ENCODE data around the gene EBLN1.

Gene EBLN1

DNA sequence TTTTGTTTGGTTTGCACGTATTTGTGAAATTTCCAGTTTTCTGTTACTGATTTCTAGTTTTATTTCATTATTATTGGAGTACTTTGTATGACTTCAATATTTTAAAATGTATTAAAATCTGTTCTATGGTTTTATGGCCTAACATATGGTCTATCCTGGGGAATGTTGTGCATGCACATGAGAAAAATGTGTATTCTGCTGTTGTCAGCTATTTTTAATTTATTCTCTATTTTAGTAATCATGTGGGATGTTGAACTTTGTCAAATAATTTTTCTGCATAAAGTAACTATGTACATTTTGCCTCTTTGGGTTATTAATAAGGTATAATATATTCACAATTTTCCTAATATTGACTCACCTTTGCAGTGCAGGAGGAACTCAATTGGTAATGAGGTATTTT lies 46.7 kb downstream of the EBLN1 start:
- Histone ChIP-seq H3K27ac (ENCODE audit: low read length, poor library complexity, severe bottlenecking) (no peak overlapping the region), H3K14ac (ENCODE audit: low read length in 2 of 2) (no peak overlapping the region), H2BK12ac (ENCODE audit: low read length in 2 of 2) (no peak overlapping the region), H3K36me3 (ENCODE audit: control insufficient read depth in 1 of 2, insufficient read depth in 2 of 2, low read depth in 1 of 2, low read length in 2 of 2) (no peaks in the 10 kb centered on the region), H3K9me3 (ENCODE audit: control insufficient read depth, low read length) (peaks cover 9% of the 10 kb centered on the region), H3K23ac (ENCODE audit: low read length in 2 of 2) (no peak overlapping the region), H3K9ac (ENCODE audit: low read length) (no peak overlapping the region), H3K4me3 (ENCODE audit: insufficient read depth in 1 of 2, low read depth in 1 of 2, low read length in 2 of 2) (no peak overlapping the region), H3K79me1 (replicated peaks; ENCODE audit: low read length, poor library complexity, severe bottlenecking) (no peaks in the 10 kb centered on the region), H3K4me1 (ENCODE audit: control insufficient read depth, insufficient read depth, low read depth, low read length) (no peaks in the 10 kb centered on the region), H3K27me3 (ENCODE audit: control insufficient read depth in 1 of 2, insufficient read depth in 1 of 2, low read length in 2 of 2) (no peaks in the 10 kb centered on the region), H2AFZ (ENCODE audit: low read depth, low read length) (no peak overlapping the region), H4K8ac (ENCODE audit: low read length) (no peak overlapping the region), H4K91ac (ENCODE audit: low read length) (no peak overlapping the region), H3K4me2 (ENCODE audit: low read length, poor library complexity, severe bottlenecking) (no peak overlapping the region), H3K4ac (ENCODE audit: low read depth in 1 of 2, low read length in 2 of 2) (no peak overlapping the region), H2BK120ac (ENCODE audit: low read depth, low read length) (no peak overlapping the region), H2BK5ac (ENCODE audit: low read depth, low read length, poor library complexity, severe bottlenecking) (no peak overlapping the region), H3K18ac (ENCODE audit: low read depth in 1 of 2, low read length in 2 of 2) (no peak overlapping the region), H2AK5ac (ENCODE audit: low read length, severe bottlenecking) (no peak overlapping the region), H2BK15ac (ENCODE audit: low read depth, poor library complexity, severe bottlenecking) (no peak overlapping the region)
- no peak for DNase-seq
- no CpG with 5 or more reads among the region's 1 CpG for WGBS

GRCh38 chr10:22170582-22170981 lies 47.2 kb downstream of the EBLN1 start:
- no peak overlapping the region for H3K23ac ChIP-seq (ENCODE audit: low read length in 2 of 2)
- no peak overlapping the region for H3K18ac ChIP-seq (ENCODE audit: low read depth in 1 of 2, low read length in 2 of 2)
- H3K27me3 ChIP-seq (ENCODE audit: control insufficient read depth in 1 of 2, insufficient read depth in 1 of 2, low read length in 2 of 2): no peaks in the 10 kb centered on the region
- no peak overlapping the region for H3K4me2 ChIP-seq (ENCODE audit: low read length, poor library complexity, severe bottlenecking)
- H2BK120ac ChIP-seq (ENCODE audit: low read depth, low read length): no peak overlapping the region
- H3K9me3 ChIP-seq (ENCODE audit: control insufficient read depth, low read length): peaks cover 9% of the 10 kb centered on the region
- no peaks in the 10 kb centered on the region for H3K4me1 ChIP-seq (ENCODE audit: control insufficient read depth, insufficient read depth, low read depth, low read length)
- H2AK5ac ChIP-seq (ENCODE audit: low read length, severe bottlenecking): no peak overlapping the region
- H3K9ac ChIP-seq (ENCODE audit: low read length): no peak overlapping the region
- H2AFZ ChIP-seq (ENCODE audit: low read depth, low read length): no peak overlapping the region
- no peak for DNase-seq
- H3K4me3 ChIP-seq (ENCODE audit: insufficient read depth in 1 of 2, low read depth in 1 of 2, low read length in 2 of 2): no peak overlapping the region
- H3K14ac ChIP-seq (ENCODE audit: low read length in 2 of 2): no peak overlapping the region
- no peaks in the 10 kb centered on the region for H3K36me3 ChIP-seq (ENCODE audit: control insufficient read depth in 1 of 2, insufficient read depth in 2 of 2, low read depth in 1 of 2, low read length in 2 of 2)
- H3K27ac ChIP-seq (ENCODE audit: low read length, poor library complexity, severe bottlenecking): no peak overlapping the region
- no peak overlapping the region for H2BK12ac ChIP-seq (ENCODE audit: low read length in 2 of 2)
- no peak overlapping the region for H2BK15ac ChIP-seq (ENCODE audit: low read depth, poor library complexity, severe bottlenecking)
- no peak overlapping the region for H4K8ac ChIP-seq (ENCODE audit: low read length)
- H3K4ac ChIP-seq (ENCODE audit: low read depth in 1 of 2, low read length in 2 of 2): no peak overlapping the region
- no peak overlapping the region for H4K91ac ChIP-seq (ENCODE audit: low read length)
- H3K79me1 ChIP-seq (replicated peaks; ENCODE audit: low read length, poor library complexity, severe bottlenecking): no peaks in the 10 kb centered on the region
- H2BK5ac ChIP-seq (ENCODE audit: low read depth, low read length, poor library complexity, severe bottlenecking): no peak overlapping the region

- WGBS: 85% methylated on average over 2 of the region's 2 CpGs
- Histone ChIP-seq H3K9ac (ENCODE audit: low read length) (no peak overlapping the region), H2BK5ac (ENCODE audit: low read depth, low read length, poor library complexity, severe bottlenecking) (no peak overlapping the region), H3K4me1 (ENCODE audit: control insufficient read depth, insufficient read depth, low read depth, low read length) (no peaks in the 10 kb centered on the region), H2BK120ac (ENCODE audit: low read depth, low read length) (no peak overlapping the region), H2BK12ac (ENCODE audit: low read length in 2 of 2) (no peak overlapping the region), H3K23ac (ENCODE audit: low read length in 2 of 2) (no peak overlapping the region), H3K27ac (ENCODE audit: low read length, poor library complexity, severe bottlenecking) (no peak overlapping the region), H2AK5ac (ENCODE audit: low read length, severe bottlenecking) (no peak overlapping the region), H3K9me3 (ENCODE audit: control insufficient read depth, low read length) (no peaks in the 10 kb centered on the region), H3K4me3 (ENCODE audit: insufficient read depth in 1 of 2, low read depth in 1 of 2, low read length in 2 of 2) (no peak overlapping the region), H3K4ac (ENCODE audit: low read depth in 1 of 2, low read length in 2 of 2) (no peak overlapping the region), H4K8ac (ENCODE audit: low read length) (no peak overlapping the region), H3K27me3 (ENCODE audit: control insufficient read depth in 1 of 2, insufficient read depth in 1 of 2, low read length in 2 of 2) (no peaks in the 10 kb centered on the region), H3K18ac (ENCODE audit: low read depth in 1 of 2, low read length in 2 of 2) (no peak overlapping the region), H3K4me2 (ENCODE audit: low read length, poor library complexity, severe bottlenecking) (no peak overlapping the region), H3K36me3 (ENCODE audit: control insufficient read depth in 1 of 2, insufficient read depth in 2 of 2, low read depth in 1 of 2, low read length in 2 of 2) (no peaks in the 10 kb centered on the region), H3K14ac (ENCODE audit: low read length in 2 of 2) (no peak overlapping the region), H4K91ac (ENCODE audit: low read length) (no peak overlapping the region), H3K79me1 (replicated peaks; ENCODE audit: low read length, poor library complexity, severe bottlenecking) (no peaks in the 10 kb centered on the region), H2AFZ (ENCODE audit: low read depth, low read length) (no peak overlapping the region), H2BK15ac (ENCODE audit: low read depth, poor library complexity, severe bottlenecking) (no peak overlapping the region)
- DNase-seq: no peak
Observed at GRCh38 chr10:22159979-22160378, 57.8 kb downstream of the EBLN1 start.

DNA sequence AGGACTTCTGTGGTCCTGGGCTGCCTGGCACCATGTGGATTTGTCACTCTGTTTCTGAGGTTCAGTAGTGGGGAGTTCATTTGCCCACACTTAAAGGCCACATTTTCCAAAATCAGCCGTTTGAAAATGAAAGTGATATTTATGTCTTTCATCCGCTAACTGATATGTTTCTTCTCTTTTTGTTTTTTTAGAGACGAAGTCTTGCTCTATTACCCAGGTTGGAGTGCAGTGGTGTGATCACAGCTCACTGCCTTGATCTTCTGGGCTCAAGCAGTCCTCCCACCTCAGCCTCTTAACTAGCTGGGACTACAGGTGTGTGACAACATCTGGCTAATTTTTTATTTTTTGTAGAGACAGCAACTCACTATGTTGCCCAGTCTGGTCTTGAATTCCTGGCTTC lies 58.6 kb downstream of the EBLN1 start:
- Histone ChIP-seq H2BK12ac (ENCODE audit: low read length in 2 of 2) (no peak overlapping the region), H2BK15ac (ENCODE audit: low read depth, poor library complexity, severe bottlenecking) (no peak overlapping the region), H3K4me2 (ENCODE audit: low read length, poor library complexity, severe bottlenecking) (no peak overlapping the region), H2BK5ac (ENCODE audit: low read depth, low read length, poor library complexity, severe bottlenecking) (no peak overlapping the region), H3K14ac (ENCODE audit: low read length in 2 of 2) (no peak overlapping the region), H2BK120ac (ENCODE audit: low read depth, low read length) (no peak overlapping the region), H3K27ac (ENCODE audit: low read length, poor library complexity, severe bottlenecking) (no peak overlapping the region), H3K79me1 (replicated peaks; ENCODE audit: low read length, poor library complexity, severe bottlenecking) (no peaks in the 10 kb centered on the region), H3K4me3 (ENCODE audit: insufficient read depth in 1 of 2, low read depth in 1 of 2, low read length in 2 of 2) (no peak overlapping the region), H3K4me1 (ENCODE audit: control insufficient read depth, insufficient read depth, low read depth, low read length) (no peaks in the 10 kb centered on the region), H3K36me3 (ENCODE audit: control insufficient read depth in 1 of 2, insufficient read depth in 2 of 2, low read depth in 1 of 2, low read length in 2 of 2) (no peaks in the 10 kb centered on the region), H2AFZ (ENCODE audit: low read depth, low read length) (no peak overlapping the region), H3K27me3 (ENCODE audit: control insufficient read depth in 1 of 2, insufficient read depth in 1 of 2, low read length in 2 of 2) (no peaks in the 10 kb centered on the region), H3K23ac (ENCODE audit: low read length in 2 of 2) (no peak overlapping the region), H4K8ac (ENCODE audit: low read length) (no peak overlapping the region), H2AK5ac (ENCODE audit: low read length, severe bottlenecking) (no peak overlapping the region), H3K18ac (ENCODE audit: low read depth in 1 of 2, low read length in 2 of 2) (no peak overlapping the region), H3K4ac (ENCODE audit: low read depth in 1 of 2, low read length in 2 of 2) (no peak overlapping the region), H3K9me3 (ENCODE audit: control insufficient read depth, low read length) (no peaks in the 10 kb centered on the region), H4K91ac (ENCODE audit: low read length) (no peak overlapping the region), H3K9ac (ENCODE audit: low read length) (no peak overlapping the region)
- 81% methylated on average over 3 of the region's 3 CpGs for WGBS
- no peak for DNase-seq

All from mesenchymal stem cell (in vitro differentiated cells and primary cell).